MCF 10A (cell line): ENCODE results near the gene IL32. TPM values are rescaled to one million over a fixed set of nuclear protein-coding genes. Genes with fewer than 3 reads are reported as not detected.

ENCODE experiments used
- BruUV-seq: library from RNA; stranded (reverse); fragments of 400-500 nt; replicated peaks from 2 replicates; lab custom pipeline; 2021; lab: Mats Ljungman, UMichigan
- CTCF ChIA-PET: fragments of 300-600 bp; sonication (Branson Sonifier 250); formaldehyde crosslinking; extraction: SDS; loops from one replicate; lab custom pipeline; 2021; ENCODE audit warnings: antibody characterized with exemption, inconsistent platforms; lab: Yijun Ruan, JAX
- POLR2A ChIA-PET: fragments of 300-600, 350-650 bp; sonication (Branson Sonifier 250); formaldehyde crosslinking; extraction: SDS; loops from one replicate; lab custom pipeline; 2020; ENCODE audit warnings: antibody characterized with exemption, inconsistent platforms; lab: Yijun Ruan, JAX
- DNase-seq: peaks from one replicate; pipeline ENCODE4 v3.0.0-alpha.2; 2018; ENCODE audit not compliant: unreplicated experiment
- H3K27ac Mint-ChIP-seq: one replicate; pipeline ENCODE4 v1.8.0; 2022; ENCODE audit warnings: mild to moderate bottlenecking, low read depth, mixed read lengths; ENCODE audit not compliant: unreplicated experiment
- H3K27me3 Mint-ChIP-seq: one replicate; pipeline ENCODE4 v1.8.0; 2022; ENCODE audit warnings: mixed read lengths; ENCODE audit not compliant: insufficient read depth, unreplicated experiment
- H3K36me3 Mint-ChIP-seq: one replicate; pipeline ENCODE4 v1.8.0; 2022; ENCODE audit warnings: mild to moderate bottlenecking, moderate library complexity, mixed read lengths; ENCODE audit not compliant: insufficient read depth, unreplicated experiment
- H3K4me1 Mint-ChIP-seq: one replicate; pipeline ENCODE4 v1.8.0; 2022; ENCODE audit warnings: mixed read lengths; ENCODE audit not compliant: insufficient read depth, unreplicated experiment
- H3K4me3 Mint-ChIP-seq: one replicate; pipeline ENCODE4 v1.8.0; 2022; ENCODE audit warnings: mild to moderate bottlenecking, moderate library complexity, mixed read lengths; ENCODE audit not compliant: unreplicated experiment
- H3K9me3 Mint-ChIP-seq: one replicate; pipeline ENCODE4 v1.8.0; 2022; ENCODE audit warnings: mixed read lengths; ENCODE audit not compliant: unreplicated experiment
- intact Hi-C: fragments of 100-400 bp; cut with micrococcal nuclease; formaldehyde crosslinking; loops from 2 replicates; pipeline ENCODE4 v1.14.1; 2022
- total RNA-seq: library from RNA; stranded (reverse); gene quantifications from 2 replicates; pipeline ENCODE4 v1.2.3, GENCODE V29; 2022
- TF ChIP-seq, protein P1 (sequence below): fragments of 200-600 bp; IDR thresholded peaks from one replicate; pipeline ENCODE4 v1.8.0; 2022; ENCODE audit warnings: antibody characterized with exemption, mild to moderate bottlenecking; ENCODE audit not compliant: unreplicated experiment

IL32 gene
- total RNA-seq, 1 experiment from 2014 or later, result 29.8 TPM

- H3K36me3 Mint-ChIP-seq, result peaks cover 12% of the 10 kb centered on the region
- intact Hi-C loops, result no loop called here
- ChIA-PET CTCF (interaction anchor here (0.7 to 5.1 kb wide), 2 partner anchors 14 to 131 kb away, joined by 3 to 28 read pairs; no protein-coding TSS in a partner anchor), POLR2A (interaction anchor here (1.3 kb wide), 1 partner anchor 12 kb away, joined by 4 read pairs; no protein-coding TSS in a partner anchor)
- no peak within 1 kb of the TSS for H3K27ac Mint-ChIP-seq
- DNase-seq, result no peak
- no peaks in the 10 kb centered on the region for H3K27me3 Mint-ChIP-seq
- TF ChIP-seq, protein P1, sequence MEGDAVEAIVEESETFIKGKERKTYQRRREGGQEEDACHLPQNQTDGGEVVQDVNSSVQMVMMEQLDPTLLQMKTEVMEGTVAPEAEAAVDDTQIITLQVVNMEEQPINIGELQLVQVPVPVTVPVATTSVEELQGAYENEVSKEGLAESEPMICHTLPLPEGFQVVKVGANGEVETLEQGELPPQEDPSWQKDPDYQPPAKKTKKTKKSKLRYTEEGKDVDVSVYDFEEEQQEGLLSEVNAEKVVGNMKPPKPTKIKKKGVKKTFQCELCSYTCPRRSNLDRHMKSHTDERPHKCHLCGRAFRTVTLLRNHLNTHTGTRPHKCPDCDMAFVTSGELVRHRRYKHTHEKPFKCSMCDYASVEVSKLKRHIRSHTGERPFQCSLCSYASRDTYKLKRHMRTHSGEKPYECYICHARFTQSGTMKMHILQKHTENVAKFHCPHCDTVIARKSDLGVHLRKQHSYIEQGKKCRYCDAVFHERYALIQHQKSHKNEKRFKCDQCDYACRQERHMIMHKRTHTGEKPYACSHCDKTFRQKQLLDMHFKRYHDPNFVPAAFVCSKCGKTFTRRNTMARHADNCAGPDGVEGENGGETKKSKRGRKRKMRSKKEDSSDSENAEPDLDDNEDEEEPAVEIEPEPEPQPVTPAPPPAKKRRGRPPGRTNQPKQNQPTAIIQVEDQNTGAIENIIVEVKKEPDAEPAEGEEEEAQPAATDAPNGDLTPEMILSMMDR, result no peak
- H3K4me3 Mint-ChIP-seq, result no peak within 1 kb of the TSS
- no TSS peak for BruUV-seq
- H3K9me3 Mint-ChIP-seq, result no peaks in the 10 kb centered on the region
- peaks cover 15% of the 10 kb centered on the region for H3K4me1 Mint-ChIP-seq
Measured at GRCh38 chr16:3017794-3018506, 47.5 kb upstream of the IL32 start, which contains the start of gene CLDN6. CLDN6 (minus strand) TSS chr16:3018183; CDS start chr16:3016021, 2,162 bp downstream.

- Mint-ChIP-seq H3K27me3 (no peaks in the 10 kb centered on the region), H3K9me3 (no peaks in the 10 kb centered on the region), H3K36me3 (peaks cover 28% of the 10 kb centered on the region), H3K4me1 (peaks cover 23% of the 10 kb centered on the region), H3K4me3 (peak overlapping the region; percentile 82), H3K27ac (peak overlapping the region; percentile 94)
- ChIA-PET CTCF (interaction anchor here (0.6 to 5.1 kb wide), 9 partner anchors 10 to 106 kb away, joined by 3 to 28 read pairs (median 3); no protein-coding TSS in a partner anchor), POLR2A (interaction anchor here (0.5 to 5.0 kb wide), 21 partner anchors 8 to 1358 kb away, joined by 3 to 41 read pairs (median 6); partner anchors contain the start of genes BICDL2, FLYWCH1, PAQR4 and PKMYT1)
- no TSS peak for BruUV-seq
- no peak for DNase-seq
- intact Hi-C loops, result loop anchor here (1.0 kb wide), 2 partner anchors 15 to 36 kb away; no protein-coding TSS in a partner anchor
- TF ChIP-seq, protein P1, result no peak
Measured at GRCh38 chr16:3019594-3020246, 45.7 kb upstream of the IL32 start.

DNA sequence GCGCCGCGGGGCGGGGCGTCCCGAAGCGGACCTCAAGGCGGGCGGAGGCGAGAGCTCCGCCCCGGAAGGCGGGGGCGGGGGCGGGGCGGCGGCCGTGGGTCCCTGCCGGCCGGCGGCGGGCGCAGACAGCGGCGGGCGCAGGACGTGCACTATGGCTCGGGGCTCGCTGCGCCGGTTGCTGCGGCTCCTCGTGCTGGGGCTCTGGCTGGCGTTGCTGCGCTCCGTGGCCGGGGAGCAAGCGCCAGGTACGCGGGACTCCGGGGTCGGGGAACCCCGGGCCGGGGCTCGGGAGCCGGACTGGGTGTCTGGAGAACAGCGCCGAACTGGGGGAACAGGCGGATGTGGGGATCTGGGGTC lies 45.2 kb upstream of the IL32 start, which contains the start of gene TNFRSF12A:
Gene TNFRSF12A, plus strand, starts transcription at position 122 of the 357 bp plus-strand sequence. Its CDS starts 30 bp downstream, at position 152.
- Mint-ChIP-seq H3K4me1 (peaks cover 23% of the 10 kb centered on the region), H3K27ac (peak within 1 kb of the TSS; percentile 94), H3K27me3 (no peaks in the 10 kb centered on the region), H3K36me3 (peaks cover 28% of the 10 kb centered on the region), H3K4me3 (peak within 1 kb of the TSS; percentile 82), H3K9me3 (no peaks in the 10 kb centered on the region)
- intact Hi-C loops, result loop anchor here (1.0 kb wide), 2 partner anchors 16 to 37 kb away; no protein-coding TSS in a partner anchor
- ChIA-PET CTCF (interaction anchor here (0.7 to 5.1 kb wide), 5 partner anchors 10 to 48 kb away, joined by 3 to 28 read pairs (median 4); no protein-coding TSS in a partner anchor), POLR2A (interaction anchor here (0.5 to 5.0 kb wide), 22 partner anchors 8 to 1358 kb away, joined by 3 to 41 read pairs (median 6); partner anchors contain the start of genes BICDL2, FLYWCH1, PAQR4 and PKMYT1)
- peak; percentile 80 for DNase-seq
- TF ChIP-seq, protein P1, result no peak
- BruUV-seq, result TSS peak; percentile 31
